ENCODE results near the gene CMC2. TPM values are rescaled to one million over a fixed set of nuclear protein-coding genes. Genes with fewer than 3 reads are reported as not detected.

Gene CMC2
- total and polyA plus RNA-seq, 9 of the 15 experiments (the other 6 are each of a cell fraction or from before 2014, with no cell fraction given) = 122 to 501 (median 172) TPM

DNA sequence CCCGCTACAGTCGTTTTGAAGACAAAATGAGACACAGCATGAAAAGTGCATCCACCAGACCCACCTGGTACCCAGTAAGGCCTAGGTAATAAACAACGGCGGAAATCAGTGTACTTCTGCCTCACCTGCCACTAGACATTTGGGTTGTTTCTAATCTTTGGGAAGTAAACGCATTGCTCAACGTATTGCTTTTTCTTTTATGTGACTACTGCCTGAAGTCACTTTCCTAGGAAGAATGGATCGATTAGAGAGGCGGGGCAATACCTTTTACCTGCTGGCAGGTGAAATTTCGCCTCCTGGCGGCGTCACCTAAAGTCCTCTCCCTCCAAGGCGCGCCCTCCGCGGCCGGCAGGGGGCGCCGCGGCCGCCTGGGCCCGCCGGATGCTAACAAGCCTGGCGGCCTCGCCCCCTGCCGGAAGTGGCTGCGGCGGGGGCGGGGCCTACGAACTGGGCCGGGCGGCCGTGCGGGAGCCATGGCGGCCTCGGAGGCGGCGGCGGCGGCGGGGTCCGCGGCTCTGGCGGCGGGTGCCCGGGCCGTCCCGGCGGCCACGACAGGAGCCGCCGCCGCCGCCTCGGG lies 28.8 kb upstream of the CMC2 start, which contains the start of gene ATMIN (continued):
- TF ChIP-seq SOX6 (IDR thresholded peaks at IDR 0.05) (peak; percentile 70), POLR2A (conservative IDR thresholded peaks at IDR 0.05) (no peak), SMAD4 (CRISPR knock-in tag; conservative IDR thresholded peaks at IDR 0.05) (peak; percentile 80; the same call in 1 of the 2 replicates), BRF1 (IDR thresholded peaks at IDR 0.05; ENCODE audit: borderline replicate concordance, extremely low read depth, insufficient read length) (no peak), SMARCB1 (IDR thresholded peaks at IDR 0.05; ENCODE audit: insufficient read length, low read depth) (no peak), KAT8 (IDR thresholded peaks at IDR 0.05; ENCODE audit: low read depth) (no peak), ASH1L (IDR thresholded peaks at IDR 0.05; ENCODE audit: borderline replicate concordance, low read depth, partially characterized antibody) (no peak), SMARCA5 (IDR thresholded peaks at IDR 0.05) (no peak), HNRNPLL (IDR thresholded peaks at IDR 0.05; ENCODE audit: low read depth, low read length, poor library complexity, severe bottlenecking) (no peak), ETV1 (tag; conservative IDR thresholded peaks at IDR 0.05; ENCODE audit: low read depth) (no peak; the same call in 1 of the 2 replicates), POLR2AphosphoS5 (IDR thresholded peaks at IDR 0.05; ENCODE audit: control insufficient read depth, insufficient read depth, low read depth, low read length) (0 out of 2 replicates have a peak, but pooled peaks have one; percentile 49), ZBTB8A (IDR thresholded peaks at IDR 0.05; ENCODE audit: partially characterized antibody) (no peak), ZNF263 (CRISPR knock-in tag; IDR thresholded peaks at IDR 0.05; ENCODE audit: borderline replicate concordance) (no peak), E2F3 (CRISPR knock-in tag; IDR thresholded peaks at IDR 0.05) (0 out of 2 replicates have a peak, but pooled peaks have one; percentile 9), ZNF282 (CRISPR knock-in tag; IDR thresholded peaks at IDR 0.05) (no peak), MYNN (IDR thresholded peaks at IDR 0.05) (no peak), MYNN (CRISPR knock-in tag; IDR thresholded peaks at IDR 0.05) (no peak), TSC22D4 (tag; IDR thresholded peaks at IDR 0.05) (no peak), HDAC1 (IDR thresholded peaks at IDR 0.05) (peak in 1 of 2 experiments; percentile 25; a peak in 1 of 4 replicates)
- TF ChIP-seq, protein P1, sequence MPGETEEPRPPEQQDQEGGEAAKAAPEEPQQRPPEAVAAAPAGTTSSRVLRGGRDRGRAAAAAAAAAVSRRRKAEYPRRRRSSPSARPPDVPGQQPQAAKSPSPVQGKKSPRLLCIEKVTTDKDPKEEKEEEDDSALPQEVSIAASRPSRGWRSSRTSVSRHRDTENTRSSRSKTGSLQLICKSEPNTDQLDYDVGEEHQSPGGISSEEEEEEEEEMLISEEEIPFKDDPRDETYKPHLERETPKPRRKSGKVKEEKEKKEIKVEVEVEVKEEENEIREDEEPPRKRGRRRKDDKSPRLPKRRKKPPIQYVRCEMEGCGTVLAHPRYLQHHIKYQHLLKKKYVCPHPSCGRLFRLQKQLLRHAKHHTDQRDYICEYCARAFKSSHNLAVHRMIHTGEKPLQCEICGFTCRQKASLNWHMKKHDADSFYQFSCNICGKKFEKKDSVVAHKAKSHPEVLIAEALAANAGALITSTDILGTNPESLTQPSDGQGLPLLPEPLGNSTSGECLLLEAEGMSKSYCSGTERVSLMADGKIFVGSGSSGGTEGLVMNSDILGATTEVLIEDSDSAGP (CRISPR knock-in tag; IDR thresholded peaks at IDR 0.05) = no peak
- TF ChIP-seq, protein P2, sequence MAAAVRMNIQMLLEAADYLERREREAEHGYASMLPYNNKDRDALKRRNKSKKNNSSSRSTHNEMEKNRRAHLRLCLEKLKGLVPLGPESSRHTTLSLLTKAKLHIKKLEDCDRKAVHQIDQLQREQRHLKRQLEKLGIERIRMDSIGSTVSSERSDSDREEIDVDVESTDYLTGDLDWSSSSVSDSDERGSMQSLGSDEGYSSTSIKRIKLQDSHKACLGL (CRISPR knock-in tag; IDR thresholded peaks at IDR 0.05; ENCODE audit: borderline replicate concordance, poor library complexity, severe bottlenecking) = no peak
- TF ChIP-seq, protein P3, sequence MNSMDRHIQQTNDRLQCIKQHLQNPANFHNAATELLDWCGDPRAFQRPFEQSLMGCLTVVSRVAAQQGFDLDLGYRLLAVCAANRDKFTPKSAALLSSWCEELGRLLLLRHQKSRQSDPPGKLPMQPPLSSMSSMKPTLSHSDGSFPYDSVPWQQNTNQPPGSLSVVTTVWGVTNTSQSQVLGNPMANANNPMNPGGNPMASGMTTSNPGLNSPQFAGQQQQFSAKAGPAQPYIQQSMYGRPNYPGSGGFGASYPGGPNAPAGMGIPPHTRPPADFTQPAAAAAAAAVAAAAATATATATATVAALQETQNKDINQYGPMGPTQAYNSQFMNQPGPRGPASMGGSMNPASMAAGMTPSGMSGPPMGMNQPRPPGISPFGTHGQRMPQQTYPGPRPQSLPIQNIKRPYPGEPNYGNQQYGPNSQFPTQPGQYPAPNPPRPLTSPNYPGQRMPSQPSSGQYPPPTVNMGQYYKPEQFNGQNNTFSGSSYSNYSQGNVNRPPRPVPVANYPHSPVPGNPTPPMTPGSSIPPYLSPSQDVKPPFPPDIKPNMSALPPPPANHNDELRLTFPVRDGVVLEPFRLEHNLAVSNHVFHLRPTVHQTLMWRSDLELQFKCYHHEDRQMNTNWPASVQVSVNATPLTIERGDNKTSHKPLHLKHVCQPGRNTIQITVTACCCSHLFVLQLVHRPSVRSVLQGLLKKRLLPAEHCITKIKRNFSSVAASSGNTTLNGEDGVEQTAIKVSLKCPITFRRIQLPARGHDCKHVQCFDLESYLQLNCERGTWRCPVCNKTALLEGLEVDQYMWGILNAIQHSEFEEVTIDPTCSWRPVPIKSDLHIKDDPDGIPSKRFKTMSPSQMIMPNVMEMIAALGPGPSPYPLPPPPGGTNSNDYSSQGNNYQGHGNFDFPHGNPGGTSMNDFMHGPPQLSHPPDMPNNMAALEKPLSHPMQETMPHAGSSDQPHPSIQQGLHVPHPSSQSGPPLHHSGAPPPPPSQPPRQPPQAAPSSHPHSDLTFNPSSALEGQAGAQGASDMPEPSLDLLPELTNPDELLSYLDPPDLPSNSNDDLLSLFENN (IDR thresholded peaks at IDR 0.05; ENCODE audit: low read depth in 2 of 2, low read length in 2 of 2) = peak in 1 of 2 experiments; percentile 36; a peak in 1 of 4 replicates
- TF ChIP-seq, protein P4, sequence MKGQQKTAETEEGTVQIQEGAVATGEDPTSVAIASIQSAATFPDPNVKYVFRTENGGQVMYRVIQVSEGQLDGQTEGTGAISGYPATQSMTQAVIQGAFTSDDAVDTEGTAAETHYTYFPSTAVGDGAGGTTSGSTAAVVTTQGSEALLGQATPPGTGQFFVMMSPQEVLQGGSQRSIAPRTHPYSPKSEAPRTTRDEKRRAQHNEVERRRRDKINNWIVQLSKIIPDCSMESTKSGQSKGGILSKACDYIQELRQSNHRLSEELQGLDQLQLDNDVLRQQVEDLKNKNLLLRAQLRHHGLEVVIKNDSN (CRISPR knock-in tag; IDR thresholded peaks at IDR 0.05) = no peak
